ENCODE results near the gene FSIP1.

Gene FSIP1

GRCh38 chr15:39756806-39757522, 25.7 kb downstream of the FSIP1 start:
- in situ Hi-C loops (cut with MboI; ENCODE audit: low sequenced_read_pairs, unreplicated experiment) = no loop called here
- no peak for DNase-seq (ENCODE audit: low spot score)
- peak; percentile 30 for TF ChIP-seq CTCF (IDR thresholded peaks at IDR 0.05; ENCODE audit: borderline replicate concordance, control extremely low read depth, extremely low read depth, insufficient read depth, missing control alignments)

- in situ Hi-C loops (cut with MboI; ENCODE audit: low sequenced_read_pairs, unreplicated experiment) = no loop called here
- TF ChIP-seq CTCF (IDR thresholded peaks at IDR 0.05; ENCODE audit: borderline replicate concordance, control extremely low read depth, extremely low read depth, insufficient read depth, missing control alignments) = no peak
These were observed 29.6 kb downstream of the FSIP1 start for GRCh38 chr15:39752991-39753390.

GRCh38 chr15:39752246-39752645, 30.4 kb downstream of the FSIP1 start:
- TF ChIP-seq CTCF (IDR thresholded peaks at IDR 0.05; ENCODE audit: borderline replicate concordance, control extremely low read depth, extremely low read depth, insufficient read depth, missing control alignments) = no peak
- no peak for DNase-seq (ENCODE audit: low spot score)
- in situ Hi-C loops (cut with MboI; ENCODE audit: low sequenced_read_pairs, unreplicated experiment) = no loop called here

More at GRCh38 chr15:39752991-39753390, 29.6 kb downstream of the FSIP1 start:
- DNase-seq (ENCODE audit: low spot score) = no peak

GRCh38 chr15:39748276-39748675, 34.4 kb downstream of the FSIP1 start:
- no peak for DNase-seq (ENCODE audit: low spot score)
- TF ChIP-seq CTCF (IDR thresholded peaks at IDR 0.05; ENCODE audit: borderline replicate concordance, control extremely low read depth, extremely low read depth, insufficient read depth, missing control alignments) = no peak
- in situ Hi-C loops (cut with MboI; ENCODE audit: low sequenced_read_pairs, unreplicated experiment) = loop anchor here (25.0 kb wide), 1 partner anchor 1036 kb away; no protein-coding TSS in a partner anchor

- no peak for DNase-seq (ENCODE audit: low spot score)
- TF ChIP-seq CTCF (IDR thresholded peaks at IDR 0.05; ENCODE audit: borderline replicate concordance, control extremely low read depth, extremely low read depth, insufficient read depth, missing control alignments) = no peak
- in situ Hi-C loops (cut with MboI; ENCODE audit: low sequenced_read_pairs, unreplicated experiment) = loop anchor here (25.0 kb wide), 1 partner anchor 1035 kb away; no protein-coding TSS in a partner anchor
These were observed 35.3 kb downstream of the FSIP1 start for GRCh38 chr15:39747326-39747725.

GRCh38 chr15:39746714-39747276, 35.8 kb downstream of the FSIP1 start:
- no peak for DNase-seq (ENCODE audit: low spot score)
- in situ Hi-C loops (cut with MboI; ENCODE audit: low sequenced_read_pairs, unreplicated experiment) = loop anchor here (25.0 kb wide), 1 partner anchor 1034 kb away; no protein-coding TSS in a partner anchor
- TF ChIP-seq CTCF (IDR thresholded peaks at IDR 0.05; ENCODE audit: borderline replicate concordance, control extremely low read depth, extremely low read depth, insufficient read depth, missing control alignments) = no peak
